ENCODE measurements around the gene F2.

F2 gene

DNA sequence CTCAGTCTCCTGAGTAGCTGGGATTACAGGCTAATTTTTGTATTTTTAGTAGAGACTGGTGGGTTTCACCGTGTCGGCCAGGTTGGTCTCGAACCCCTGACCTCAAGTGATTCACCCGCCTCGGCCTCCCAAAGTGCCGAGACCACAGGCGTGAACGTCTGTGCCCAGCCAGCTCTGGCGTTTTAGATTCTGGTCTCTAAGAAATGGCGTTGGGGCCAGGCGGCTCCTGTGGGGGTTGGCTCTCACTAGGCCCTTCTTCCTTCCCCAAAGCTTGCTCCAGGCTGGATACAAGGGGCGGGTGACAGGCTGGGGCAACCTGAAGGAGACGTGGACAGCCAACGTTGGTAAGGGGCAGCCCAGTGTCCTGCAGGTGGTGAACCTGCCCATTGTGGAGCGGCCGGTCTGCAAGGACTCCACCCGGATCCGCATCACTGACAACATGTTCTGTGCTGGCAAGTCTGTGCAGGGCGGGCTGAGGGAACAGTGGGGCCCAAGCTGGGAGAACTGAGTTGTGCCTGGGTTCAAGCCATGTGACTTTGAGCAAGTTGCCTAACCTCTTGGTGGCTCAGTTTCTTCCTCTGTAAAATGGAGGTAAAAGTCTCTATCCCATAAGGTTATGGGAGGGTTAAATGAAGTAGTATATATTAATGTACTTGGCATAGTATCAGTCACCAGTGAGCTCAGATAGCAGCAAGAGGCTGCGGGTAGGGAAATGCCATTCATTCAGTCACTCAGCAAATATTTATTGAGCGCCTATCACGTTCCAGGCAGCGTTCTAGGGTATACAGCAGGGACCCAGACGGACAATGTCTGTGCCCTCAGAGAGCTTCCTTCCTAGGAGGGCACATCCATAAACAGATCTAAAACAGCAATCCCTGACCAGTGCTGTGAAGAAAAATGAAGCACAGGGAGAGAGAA is 10.4 kb downstream of the F2 start:
- no peak for DNase-seq (ENCODE audit: low read depth)
- TF ChIP-seq CTCF (IDR thresholded peaks at IDR 0.05; ENCODE audit: low read depth, low read length) (no peak), POLR2A (IDR thresholded peaks at IDR 0.05; ENCODE audit: extremely low read depth, insufficient read length) (no peak), MYC (IDR thresholded peaks at IDR 0.05; ENCODE audit: low read depth, low read length) (no peak)
- TF ChIP-seq, protein P1, sequence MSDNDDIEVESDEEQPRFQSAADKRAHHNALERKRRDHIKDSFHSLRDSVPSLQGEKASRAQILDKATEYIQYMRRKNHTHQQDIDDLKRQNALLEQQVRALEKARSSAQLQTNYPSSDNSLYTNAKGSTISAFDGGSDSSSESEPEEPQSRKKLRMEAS (IDR thresholded peaks at IDR 0.05; ENCODE audit: low read depth, low read length): no peak
- H3K4me3 ChIP-seq (ENCODE audit: low read depth, low read length): no peak overlapping the region

- no peak for DNase-seq (ENCODE audit: low read depth)
- no peak overlapping the region for H3K4me3 ChIP-seq (ENCODE audit: low read depth, low read length)
- TF ChIP-seq CTCF (IDR thresholded peaks at IDR 0.05; ENCODE audit: low read depth, low read length) (no peak), MYC (IDR thresholded peaks at IDR 0.05; ENCODE audit: low read depth, low read length) (no peak), POLR2A (IDR thresholded peaks at IDR 0.05; ENCODE audit: extremely low read depth, insufficient read length) (no peak)
- TF ChIP-seq, protein P1 (IDR thresholded peaks at IDR 0.05; ENCODE audit: low read depth, low read length): no peak
Observed at GRCh38 chr11:46731545-46731944, 12.5 kb downstream of the F2 start.

GRCh38 chr11:46733234-46733633 is 14.2 kb downstream of the F2 start:
- DNase-seq (ENCODE audit: low read depth): no peak
- H3K4me3 ChIP-seq (ENCODE audit: low read depth, low read length): no peak overlapping the region
- TF ChIP-seq CTCF (IDR thresholded peaks at IDR 0.05; ENCODE audit: low read depth, low read length): no peak
- no peak for TF ChIP-seq POLR2A (IDR thresholded peaks at IDR 0.05; ENCODE audit: extremely low read depth, insufficient read length)
- TF ChIP-seq MYC (IDR thresholded peaks at IDR 0.05; ENCODE audit: low read depth, low read length): no peak
- TF ChIP-seq, protein P1 (IDR thresholded peaks at IDR 0.05; ENCODE audit: low read depth, low read length): no peak

- TF ChIP-seq, protein P1 (IDR thresholded peaks at IDR 0.05; ENCODE audit: low read depth, low read length): no peak
- TF ChIP-seq MYC (IDR thresholded peaks at IDR 0.05; ENCODE audit: low read depth, low read length): no peak
- no peak for DNase-seq (ENCODE audit: low read depth)
- no peak overlapping the region for H3K4me3 ChIP-seq (ENCODE audit: low read depth, low read length)
Observed at GRCh38 chr11:46736146-46736545, 17.1 kb downstream of the F2 start.

DNA sequence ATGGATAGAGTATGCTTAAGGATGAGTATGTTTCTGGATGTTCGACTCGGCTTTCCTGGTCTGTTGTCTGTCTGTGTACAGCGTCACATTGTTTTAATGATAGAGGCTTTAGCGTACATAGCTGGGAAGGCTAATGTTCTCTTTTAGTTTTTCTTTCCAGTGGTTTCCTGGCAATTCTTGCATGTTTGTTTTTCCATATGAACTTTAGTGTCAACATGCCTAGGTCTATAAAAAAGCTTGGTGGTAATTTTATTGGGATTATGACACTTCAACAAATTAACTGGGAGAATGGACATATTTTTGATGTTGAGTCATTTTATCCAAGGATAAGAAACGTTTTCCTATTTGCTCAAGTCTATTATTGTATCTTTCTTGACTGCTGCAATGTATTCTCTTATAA is 17.6 kb downstream of the F2 start:
- no peak overlapping the region for H3K4me3 ChIP-seq (ENCODE audit: low read depth, low read length)
- DNase-seq (ENCODE audit: low read depth): no peak

More for the DNA sequence above, 17.6 kb downstream of the F2 start:
- no peak for TF ChIP-seq POLR2A (IDR thresholded peaks at IDR 0.05; ENCODE audit: extremely low read depth, insufficient read length)
- TF ChIP-seq CTCF (IDR thresholded peaks at IDR 0.05; ENCODE audit: low read depth, low read length): no peak
- TF ChIP-seq MYC (IDR thresholded peaks at IDR 0.05; ENCODE audit: low read depth, low read length): no peak
- TF ChIP-seq, protein P1 (IDR thresholded peaks at IDR 0.05; ENCODE audit: low read depth, low read length): no peak
